Caco-2 (cell line): ENCODE results near the gene TTC9B. TPM values are rescaled to one million over a fixed set of nuclear protein-coding genes. Genes with fewer than 3 reads are reported as not detected.

ENCODE experiments used
- BruUV-seq: library from RNA; stranded (reverse); fragments of 400-500 nt; replicated peaks from 2 replicates; lab custom pipeline; 2021; lab: Mats Ljungman, UMichigan
- CTCF ChIA-PET: fragments of 300-600 bp; sonication (Branson Sonifier 250); formaldehyde crosslinking; loops from one replicate; lab custom pipeline; 2022; ENCODE audit warnings: antibody characterized with exemption; lab: Charles Lee
- POLR2A ChIA-PET: fragments of 300-600 bp; sonication (Branson Sonifier 250); formaldehyde crosslinking; loops from one replicate; lab custom pipeline; 2022; ENCODE audit warnings: antibody characterized with exemption; lab: Charles Lee
- DNase-seq, 2 experiments: peaks; one replicate each; pipeline versions ENCODE4 v3.0.0 to v3.0.0-alpha.2; 2020 to 2022
- H3K27me3 ChIP-seq: replicated peaks from 2 replicates; pipeline ENCODE4 v1.6.0; 2011; ENCODE audit warnings: low read length; ENCODE audit not compliant: control insufficient read depth, insufficient read depth
- H3K36me3 ChIP-seq: 2 replicates; pipeline ENCODE4 v1.5.1; 2011; ENCODE audit warnings: low read length; ENCODE audit not compliant: control insufficient read depth, insufficient read depth
- H3K4me1 ChIP-seq: fragments of 250-450 bp; sonication (Bioruptor Pico); 2 replicates; pipeline ENCODE4 v1.5.1; 2020; ENCODE audit warnings: mild to moderate bottlenecking
- H3K4me3 ChIP-seq: 2 replicates; pipeline ENCODE4 v1.5.1; 2011; ENCODE audit warnings: low read depth, mild to moderate bottlenecking, control low read depth, low read length
- H3K9me3 ChIP-seq: fragments of 250-450 bp; sonication (Bioruptor Pico); 2 replicates; pipeline ENCODE4 v1.5.1; 2020; ENCODE audit warnings: mild to moderate bottlenecking, moderate library complexity
- H3K27ac Mint-ChIP-seq: one replicate; pipeline ENCODE4 v1.8.0; 2022; ENCODE audit warnings: mixed read lengths; ENCODE audit not compliant: unreplicated experiment
- H3K27me3 Mint-ChIP-seq: one replicate; pipeline ENCODE4 v1.8.0; 2022; ENCODE audit warnings: mixed read lengths; ENCODE audit not compliant: insufficient read depth, unreplicated experiment
- H3K36me3 Mint-ChIP-seq: one replicate; pipeline ENCODE4 v1.8.0; 2022; ENCODE audit warnings: mild to moderate bottlenecking, mixed read lengths; ENCODE audit not compliant: insufficient read depth, unreplicated experiment
- H3K4me1 Mint-ChIP-seq: one replicate; pipeline ENCODE4 v1.8.0; 2022; ENCODE audit warnings: low read depth, mixed read lengths; ENCODE audit not compliant: unreplicated experiment
- H3K4me3 Mint-ChIP-seq: one replicate; pipeline ENCODE4 v1.8.0; 2022; ENCODE audit warnings: mild to moderate bottlenecking, moderate library complexity, mixed read lengths; ENCODE audit not compliant: unreplicated experiment
- H3K9me3 Mint-ChIP-seq: one replicate; pipeline ENCODE4 v1.8.0; 2022; ENCODE audit warnings: mixed read lengths; ENCODE audit not compliant: unreplicated experiment
- intact Hi-C: fragments of 100-400 bp; cut with micrococcal nuclease; formaldehyde crosslinking; loops from one replicate; pipeline ENCODE4 v1.10.0; 2022; ENCODE audit not compliant: unreplicated experiment
- total RNA-seq: library from RNA; stranded (reverse); gene quantifications from 2 replicates; pipeline ENCODE4 v1.2.3, GENCODE V29; 2022
- TF ChIP-seq, protein P1 (sequence below), 2 experiments: fragments of 200-600 bp in 1 of 2; IDR thresholded peaks; 1 replicate in 1 of 2; 2 replicates in 1 of 2; pipeline versions ENCODE4 v1.5.1 to v1.8.0; 2011 to 2022; ENCODE audit warnings: antibody characterized with exemption in 1 of 2, control low read depth in 1 of 2, inconsistent platforms in 1 of 2, low read depth in 1 of 2, low read length in 1 of 2, mild to moderate bottlenecking in 1 of 2, moderate library complexity in 1 of 2; ENCODE audit not compliant: insufficient read depth in 1 of 2, severe bottlenecking in 1 of 2, unreplicated experiment in 1 of 2

The TTC9B gene
- total RNA-seq, 1 experiment from 2014 or later = not detected

DNA sequence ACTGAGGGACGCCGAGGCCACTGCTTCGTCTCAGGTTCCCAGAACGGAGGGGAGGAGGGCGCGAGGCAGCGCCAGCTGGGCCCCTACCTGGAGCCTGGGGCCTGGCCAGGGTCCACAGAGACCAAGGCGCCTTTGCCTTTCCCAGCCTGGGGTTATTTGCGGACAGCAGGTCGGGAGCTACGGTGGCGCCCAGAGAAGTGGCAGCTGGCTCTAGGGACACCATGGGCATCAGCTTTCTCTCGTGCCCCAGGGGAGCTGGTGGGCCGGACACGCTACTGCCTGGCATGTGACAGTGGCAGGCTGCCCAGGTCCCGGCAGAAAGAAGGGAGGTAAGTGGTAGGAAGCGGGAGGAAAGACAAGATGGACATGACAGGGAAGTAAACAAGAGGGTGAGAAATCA is 47.9 kb upstream of the TTC9B start:
- CTCF ChIA-PET = no interaction called here
- intact Hi-C loops = no loop called here

DNA sequence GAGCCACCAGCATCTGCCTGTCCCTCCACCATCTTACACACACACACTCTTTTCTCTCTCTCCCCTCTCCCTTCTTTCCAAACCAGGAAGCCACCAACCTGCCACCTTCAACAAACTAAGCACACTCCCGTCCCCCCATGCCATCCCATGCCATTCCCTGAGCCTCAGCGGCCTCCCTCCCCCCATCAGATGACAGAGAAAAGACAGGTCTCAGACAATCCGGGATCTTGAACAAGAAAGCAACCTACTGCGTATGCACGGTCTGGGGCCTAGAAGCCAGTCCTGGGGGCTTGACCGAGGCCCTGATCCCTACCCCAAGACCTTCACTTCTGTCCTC is 47.5 kb upstream of the TTC9B start:
- peaks cover 6% of the 10 kb centered on the region for H3K36me3 ChIP-seq
- intact Hi-C loops = no loop called here
- Mint-ChIP-seq H3K4me1 (no peaks in the 10 kb centered on the region), H3K36me3 (peaks cover 44% of the 10 kb centered on the region), H3K4me3 (no peak overlapping the region), H3K9me3 (no peaks in the 10 kb centered on the region), H3K27me3 (no peaks in the 10 kb centered on the region), H3K27ac (no peak overlapping the region)
- H3K27me3 ChIP-seq = no peaks in the 10 kb centered on the region
- BruUV-seq = no TSS peak
- H3K9me3 ChIP-seq = no peaks in the 10 kb centered on the region
- ChIA-PET CTCF (no interaction called here), POLR2A (no interaction called here)
- no peak for DNase-seq
- no peak overlapping the region for H3K4me3 ChIP-seq
- TF ChIP-seq, protein P1, sequence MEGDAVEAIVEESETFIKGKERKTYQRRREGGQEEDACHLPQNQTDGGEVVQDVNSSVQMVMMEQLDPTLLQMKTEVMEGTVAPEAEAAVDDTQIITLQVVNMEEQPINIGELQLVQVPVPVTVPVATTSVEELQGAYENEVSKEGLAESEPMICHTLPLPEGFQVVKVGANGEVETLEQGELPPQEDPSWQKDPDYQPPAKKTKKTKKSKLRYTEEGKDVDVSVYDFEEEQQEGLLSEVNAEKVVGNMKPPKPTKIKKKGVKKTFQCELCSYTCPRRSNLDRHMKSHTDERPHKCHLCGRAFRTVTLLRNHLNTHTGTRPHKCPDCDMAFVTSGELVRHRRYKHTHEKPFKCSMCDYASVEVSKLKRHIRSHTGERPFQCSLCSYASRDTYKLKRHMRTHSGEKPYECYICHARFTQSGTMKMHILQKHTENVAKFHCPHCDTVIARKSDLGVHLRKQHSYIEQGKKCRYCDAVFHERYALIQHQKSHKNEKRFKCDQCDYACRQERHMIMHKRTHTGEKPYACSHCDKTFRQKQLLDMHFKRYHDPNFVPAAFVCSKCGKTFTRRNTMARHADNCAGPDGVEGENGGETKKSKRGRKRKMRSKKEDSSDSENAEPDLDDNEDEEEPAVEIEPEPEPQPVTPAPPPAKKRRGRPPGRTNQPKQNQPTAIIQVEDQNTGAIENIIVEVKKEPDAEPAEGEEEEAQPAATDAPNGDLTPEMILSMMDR (IDR thresholded peaks at IDR 0.05; ENCODE audit: insufficient read depth in 1 of 2, low read depth in 1 of 2, low read length in 1 of 2, severe bottlenecking in 1 of 2, unreplicated experiment in 1 of 2) = no peak
- H3K4me1 ChIP-seq = no peaks in the 10 kb centered on the region

More for the DNA sequence above, 47.9 kb upstream of the TTC9B start:
- Mint-ChIP-seq H3K27me3 (no peaks in the 10 kb centered on the region), H3K36me3 (peaks cover 44% of the 10 kb centered on the region), H3K4me3 (no peak overlapping the region), H3K9me3 (no peaks in the 10 kb centered on the region), H3K4me1 (no peaks in the 10 kb centered on the region), H3K27ac (no peak overlapping the region)
- Histone ChIP-seq H3K27me3 (no peaks in the 10 kb centered on the region), H3K4me3 (no peak overlapping the region), H3K4me1 (no peaks in the 10 kb centered on the region), H3K9me3 (no peaks in the 10 kb centered on the region), H3K36me3 (peaks cover 6% of the 10 kb centered on the region)
- TF ChIP-seq, protein P1 (IDR thresholded peaks at IDR 0.05; ENCODE audit: insufficient read depth in 1 of 2, low read depth in 1 of 2, low read length in 1 of 2, severe bottlenecking in 1 of 2, unreplicated experiment in 1 of 2) = no peak
- no TSS peak for BruUV-seq
- DNase-seq = no peak
- POLR2A ChIA-PET = no interaction called here

DNA sequence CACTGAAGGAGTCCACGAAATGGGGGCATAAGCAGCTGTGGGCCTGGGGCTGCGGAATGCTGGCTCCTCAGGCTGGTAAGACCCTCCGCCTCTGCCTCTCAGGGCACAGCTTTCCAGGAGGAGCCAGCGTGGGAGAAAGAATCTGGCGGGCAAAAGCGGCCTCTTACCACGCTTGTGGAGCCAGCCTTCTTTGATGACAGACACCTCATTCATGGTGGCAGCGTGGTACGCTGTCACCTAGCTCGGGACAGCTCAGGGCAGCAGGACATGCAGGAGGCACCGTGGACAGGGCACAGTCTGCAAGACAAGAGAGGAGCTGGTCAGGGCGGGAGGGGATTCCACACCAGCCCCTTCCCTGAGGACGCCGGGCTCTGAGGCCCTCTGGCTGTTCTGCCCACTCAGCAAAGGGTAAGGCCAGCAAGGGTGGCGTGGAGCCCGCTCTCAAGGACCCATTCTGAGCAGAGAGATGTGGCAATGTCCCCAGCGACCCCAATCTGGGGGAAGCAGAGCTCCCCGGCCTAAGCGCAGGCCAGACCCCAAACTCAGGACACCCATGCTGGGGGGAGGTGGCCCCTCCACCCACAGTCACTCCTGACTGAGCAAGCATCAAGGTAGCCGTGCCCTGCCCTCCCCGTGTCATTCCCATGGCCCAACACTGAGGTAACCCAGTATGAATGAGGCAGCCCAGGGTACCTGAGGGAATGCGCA is 47.0 kb upstream of the TTC9B start:
- Histone ChIP-seq H3K4me3 (no peak overlapping the region), H3K4me1 (no peaks in the 10 kb centered on the region), H3K9me3 (no peaks in the 10 kb centered on the region), H3K36me3 (peaks cover 6% of the 10 kb centered on the region), H3K27me3 (no peaks in the 10 kb centered on the region)
- TF ChIP-seq, protein P1 (IDR thresholded peaks at IDR 0.05; ENCODE audit: insufficient read depth in 1 of 2, low read depth in 1 of 2, low read length in 1 of 2, severe bottlenecking in 1 of 2, unreplicated experiment in 1 of 2) = no peak
- peaks cover 44% of the 10 kb centered on the region for H3K36me3 Mint-ChIP-seq
- no peak overlapping the region for H3K27ac Mint-ChIP-seq
- BruUV-seq = no TSS peak
- H3K4me3 Mint-ChIP-seq = no peak overlapping the region
- DNase-seq = no peak
- ChIA-PET POLR2A (no interaction called here), CTCF (no interaction called here)
- no peaks in the 10 kb centered on the region for H3K4me1 Mint-ChIP-seq
- H3K27me3 Mint-ChIP-seq = no peaks in the 10 kb centered on the region
- H3K9me3 Mint-ChIP-seq = no peaks in the 10 kb centered on the region
- intact Hi-C loops = no loop called here
